Islet precursor cell (in vitro differentiated cells): Measurements from ENCODE around the gene SLC25A23.
"Not testable (repeated sequence)": the region's sequence is repeated elsewhere in the genome, so short reads cannot be mapped to it uniquely, and the experiment has no call there.

Experiments used
- DNase-seq: peaks from one replicate; pipeline ENCODE4 v3.0.0-alpha.2; 2018

Gene SLC25A23

GRCh38 chr19:6459262-6460098 lies at the start of gene SLC25A23:
TSS of gene SLC25A23 (minus strand) at chr19:6459792. CDS start at chr19:6459628, 164 bp downstream.
- peak; percentile 91 for DNase-seq

- not testable (repeated sequence) for DNase-seq
Observed at GRCh38 chr19:6508028-6508771, 48.6 kb upstream of the SLC25A23 start.

- no peak for DNase-seq
Observed at GRCh38 chr19:6503407-6504201, 44.0 kb upstream of the SLC25A23 start.

GRCh38 chr19:6501740-6502648 lies 42.4 kb upstream of the SLC25A23 start, which contains the start of gene TUBB4A:
TSS of gene TUBB4A (minus strand) at chr19:6502309. CDS start at chr19:6502212, 97 bp downstream.
- no peak for DNase-seq

GRCh38 chr19:6500837-6501739 lies 41.5 kb upstream of the SLC25A23 start:
- DNase-seq: no peak

- no peak for DNase-seq
Observed at GRCh38 chr19:6499052-6499790, 39.6 kb upstream of the SLC25A23 start.

GRCh38 chr19:6498294-6499036 lies 38.9 kb upstream of the SLC25A23 start:
- no peak for DNase-seq

- DNase-seq: no peak
Observed at GRCh38 chr19:6495947-6496346, 36.4 kb upstream of the SLC25A23 start.

- no peak for DNase-seq
Observed at GRCh38 chr19:6494438-6495036, 34.9 kb upstream of the SLC25A23 start.

GRCh38 chr19:6491802-6492592 lies 32.4 kb upstream of the SLC25A23 start:
- DNase-seq: no peak

- no peak for DNase-seq
Observed at GRCh38 chr19:6490134-6490533, 30.5 kb upstream of the SLC25A23 start.

- no peak for DNase-seq
Observed at GRCh38 chr19:6489278-6490061, 29.9 kb upstream of the SLC25A23 start.

- no peak for DNase-seq
Observed at GRCh38 chr19:6484831-6485230, 25.2 kb upstream of the SLC25A23 start.

- no peak for DNase-seq
Observed at GRCh38 chr19:6484230-6484629, 24.6 kb upstream of the SLC25A23 start.

- no peak for DNase-seq
Observed at GRCh38 chr19:6483235-6483634, 23.6 kb upstream of the SLC25A23 start.

- no peak for DNase-seq
Observed at GRCh38 chr19:6482343-6482686, 22.7 kb upstream of the SLC25A23 start.
